ENCODE measurements around the gene CYB5R3.

CYB5R3 gene

DNA sequence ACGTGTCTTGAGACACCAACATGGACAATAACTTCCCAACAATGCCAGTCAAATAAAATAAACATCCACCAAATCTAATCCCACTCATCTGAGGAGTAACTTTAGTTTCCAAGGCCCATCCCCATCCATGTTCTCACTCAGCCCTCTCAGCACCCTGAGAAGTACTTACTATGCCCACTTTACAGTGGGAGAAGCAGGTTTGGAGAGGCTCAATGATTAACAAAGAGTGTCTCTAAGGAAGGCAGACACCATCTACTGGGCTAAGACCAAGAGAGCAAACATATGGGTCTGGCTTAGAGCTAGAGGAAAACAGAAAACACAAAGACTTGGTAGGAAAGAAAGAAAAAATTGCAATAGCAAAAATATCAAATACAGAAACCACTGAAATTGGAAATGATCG lies 45.8 kb downstream of the CYB5R3 start:
- Histone ChIP-seq H3K4me1 (ENCODE audit: insufficient read depth, insufficient read length) (peaks cover 3% of the 10 kb centered on the region), H3K27me3 (ENCODE audit: insufficient read depth, insufficient read length) (no peaks in the 10 kb centered on the region), H3K9me3 (ENCODE audit: insufficient read depth, low read length) (no peaks in the 10 kb centered on the region; the same call in 1 of the 2 replicates), H3K9ac (ENCODE audit: insufficient read length, low read depth) (no peak overlapping the region), H3K36me3 (ENCODE audit: insufficient read depth, insufficient read length, low read length) (peaks cover 75% of the 10 kb centered on the region), H3K4me3 (ENCODE audit: insufficient read length, low read depth) (no peak overlapping the region)
- no peak for DNase-seq (ENCODE audit: low read depth, low spot score)
- TF ChIP-seq ZNF274 (IDR thresholded peaks at IDR 0.05; ENCODE audit: low read depth, low read length) (no peak), SUZ12 (IDR thresholded peaks at IDR 0.05; ENCODE audit: extremely low read depth, insufficient read depth, insufficient read length) (no peak), YY1 (IDR thresholded peaks at IDR 0.05; ENCODE audit: insufficient read depth, insufficient read length) (no peak)

- Histone ChIP-seq H3K9me3 (ENCODE audit: insufficient read depth, low read length) (no peaks in the 10 kb centered on the region; the same call in 1 of the 2 replicates), H3K27me3 (ENCODE audit: insufficient read depth, insufficient read length) (no peaks in the 10 kb centered on the region), H3K36me3 (ENCODE audit: insufficient read depth, insufficient read length, low read length) (peaks cover 73% of the 10 kb centered on the region), H3K4me3 (ENCODE audit: insufficient read length, low read depth) (no peak overlapping the region), H3K4me1 (ENCODE audit: insufficient read depth, insufficient read length) (peaks cover 3% of the 10 kb centered on the region), H3K9ac (ENCODE audit: insufficient read length, low read depth) (no peak overlapping the region)
- no peak for DNase-seq (ENCODE audit: low read depth, low spot score)
- no peak for TF ChIP-seq YY1 (IDR thresholded peaks at IDR 0.05; ENCODE audit: insufficient read depth, insufficient read length)
- no peak for TF ChIP-seq ZNF274 (IDR thresholded peaks at IDR 0.05; ENCODE audit: low read depth, low read length)
- no peak for TF ChIP-seq SUZ12 (IDR thresholded peaks at IDR 0.05; ENCODE audit: extremely low read depth, insufficient read depth, insufficient read length)
Observed at GRCh38 chr22:42602470-42602869, 46.7 kb downstream of the CYB5R3 start.

- Histone ChIP-seq H3K27me3 (ENCODE audit: insufficient read depth, insufficient read length) (no peaks in the 10 kb centered on the region), H3K36me3 (ENCODE audit: insufficient read depth, insufficient read length, low read length) (peaks cover 78% of the 10 kb centered on the region), H3K9me3 (ENCODE audit: insufficient read depth, low read length) (no peaks in the 10 kb centered on the region; the same call in 1 of the 2 replicates), H3K4me1 (ENCODE audit: insufficient read depth, insufficient read length) (peaks cover 3% of the 10 kb centered on the region), H3K4me3 (ENCODE audit: insufficient read length, low read depth) (no peak overlapping the region), H3K9ac (ENCODE audit: insufficient read length, low read depth) (no peak overlapping the region)
- no peak for DNase-seq (ENCODE audit: low read depth, low spot score)
- no peak for TF ChIP-seq ZNF274 (IDR thresholded peaks at IDR 0.05; ENCODE audit: low read depth, low read length)
- no peak for TF ChIP-seq YY1 (IDR thresholded peaks at IDR 0.05; ENCODE audit: insufficient read depth, insufficient read length)
Observed at GRCh38 chr22:42601879-42602465, 47.2 kb downstream of the CYB5R3 start.

DNA sequence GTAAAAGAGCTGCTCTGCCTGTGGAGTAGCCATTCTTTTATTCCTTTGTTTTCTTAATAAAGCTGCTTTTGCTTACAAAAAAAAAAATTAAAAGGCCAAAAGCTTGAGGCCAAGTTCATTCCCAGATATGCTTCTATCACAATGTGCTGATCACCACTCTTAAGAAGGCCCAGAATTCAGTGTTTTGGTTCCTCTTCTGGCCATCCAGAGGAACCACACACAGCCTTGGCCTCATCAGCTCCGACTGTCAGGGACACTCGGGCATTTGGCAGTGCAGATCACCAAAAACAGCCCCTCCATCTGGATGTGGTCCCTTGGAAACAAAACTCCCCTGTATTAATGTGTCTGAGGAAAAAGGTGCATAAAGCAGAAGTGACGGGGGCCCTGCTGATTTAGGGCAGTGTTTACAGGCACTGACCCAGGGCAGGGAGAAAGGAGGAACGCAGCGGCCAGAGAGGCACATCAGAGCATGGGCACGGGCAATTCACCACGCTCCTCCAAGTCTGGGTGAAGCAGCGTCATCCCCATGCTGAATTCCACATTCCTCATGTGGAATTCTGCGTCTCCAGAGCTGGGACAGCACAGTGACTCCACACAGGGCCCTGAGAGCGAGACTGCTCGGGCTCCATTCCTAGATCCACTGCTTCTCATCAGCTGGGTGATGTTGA lies 52.2 kb downstream of the CYB5R3 start:
- TF ChIP-seq ZNF274 (IDR thresholded peaks at IDR 0.05; ENCODE audit: low read depth, low read length) (no peak), SUZ12 (IDR thresholded peaks at IDR 0.05; ENCODE audit: extremely low read depth, insufficient read depth, insufficient read length) (no peak), YY1 (IDR thresholded peaks at IDR 0.05; ENCODE audit: insufficient read depth, insufficient read length) (no peak)
- peaks cover 80% of the 10 kb centered on the region for H3K36me3 ChIP-seq (ENCODE audit: insufficient read depth, insufficient read length, low read length)
- no peaks in the 10 kb centered on the region for H3K27me3 ChIP-seq (ENCODE audit: insufficient read depth, insufficient read length)
- H3K9ac ChIP-seq (ENCODE audit: insufficient read length, low read depth), result no peak overlapping the region
- H3K4me1 ChIP-seq (ENCODE audit: insufficient read depth, insufficient read length), result no peaks in the 10 kb centered on the region
- H3K4me3 ChIP-seq (ENCODE audit: insufficient read length, low read depth), result no peak overlapping the region
- DNase-seq (ENCODE audit: low read depth, low spot score), result no peak
- H3K9me3 ChIP-seq (ENCODE audit: insufficient read depth, low read length), result no peaks in the 10 kb centered on the region

DNA sequence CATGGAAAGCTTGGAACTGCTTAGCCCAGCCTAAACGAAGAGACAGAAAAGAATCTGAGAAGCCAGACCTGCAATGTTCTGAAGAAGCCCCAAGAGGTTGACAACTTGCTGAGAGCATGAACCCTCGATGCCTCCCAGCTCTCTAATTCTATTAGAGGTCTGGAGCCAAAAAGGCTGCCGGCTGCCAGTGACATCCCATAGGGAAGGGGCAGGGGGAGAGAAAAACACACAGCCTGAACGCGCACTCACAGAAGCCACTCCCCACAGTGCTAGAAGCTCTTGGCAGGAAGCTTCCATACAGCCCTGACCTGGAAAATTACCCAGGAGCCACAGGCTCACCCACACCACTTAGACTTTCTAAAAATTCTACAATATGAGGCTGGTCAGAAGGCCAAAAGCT lies 52.9 kb downstream of the CYB5R3 start:
- DNase-seq (ENCODE audit: low read depth, low spot score), result no peak
- H3K9ac ChIP-seq (ENCODE audit: insufficient read length, low read depth), result no peak overlapping the region
- H3K9me3 ChIP-seq (ENCODE audit: insufficient read depth, low read length), result no peaks in the 10 kb centered on the region
- H3K4me3 ChIP-seq (ENCODE audit: insufficient read length, low read depth), result no peak overlapping the region
- no peaks in the 10 kb centered on the region for H3K4me1 ChIP-seq (ENCODE audit: insufficient read depth, insufficient read length)
- H3K36me3 ChIP-seq (ENCODE audit: insufficient read depth, insufficient read length, low read length), result peaks cover 82% of the 10 kb centered on the region
- TF ChIP-seq ZNF274 (IDR thresholded peaks at IDR 0.05; ENCODE audit: low read depth, low read length), result no peak
- no peak for TF ChIP-seq YY1 (IDR thresholded peaks at IDR 0.05; ENCODE audit: insufficient read depth, insufficient read length)
- TF ChIP-seq SUZ12 (IDR thresholded peaks at IDR 0.05; ENCODE audit: extremely low read depth, insufficient read depth, insufficient read length), result no peak
- no peaks in the 10 kb centered on the region for H3K27me3 ChIP-seq (ENCODE audit: insufficient read depth, insufficient read length)

DNA sequence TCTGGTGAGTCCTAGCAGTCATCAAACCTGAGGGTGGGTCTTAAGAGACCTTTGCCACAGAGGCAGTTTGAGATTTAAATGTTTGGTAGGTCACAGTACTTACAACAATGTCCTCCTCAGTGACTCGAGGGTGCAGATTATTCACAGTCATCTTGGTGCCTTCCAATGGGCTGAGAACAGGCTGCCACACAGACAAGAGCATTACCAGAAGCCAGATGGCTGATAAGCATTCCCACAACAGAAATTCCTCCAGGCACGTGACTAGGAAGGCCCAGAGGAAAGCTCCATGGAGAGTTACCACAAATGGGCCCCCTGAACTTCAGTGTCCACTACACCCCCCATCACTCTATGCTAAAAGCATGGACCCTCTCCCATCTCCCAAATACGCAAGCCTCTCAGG lies 53.8 kb downstream of the CYB5R3 start:
- Histone ChIP-seq H3K36me3 (ENCODE audit: insufficient read depth, insufficient read length, low read length) (peaks cover 82% of the 10 kb centered on the region), H3K9me3 (ENCODE audit: insufficient read depth, low read length) (no peaks in the 10 kb centered on the region), H3K4me1 (ENCODE audit: insufficient read depth, insufficient read length) (no peaks in the 10 kb centered on the region), H3K9ac (ENCODE audit: insufficient read length, low read depth) (no peak overlapping the region), H3K27me3 (ENCODE audit: insufficient read depth, insufficient read length) (no peaks in the 10 kb centered on the region), H3K4me3 (ENCODE audit: insufficient read length, low read depth) (no peak overlapping the region)
- TF ChIP-seq SUZ12 (IDR thresholded peaks at IDR 0.05; ENCODE audit: extremely low read depth, insufficient read depth, insufficient read length), result no peak
- no peak for TF ChIP-seq ZNF274 (IDR thresholded peaks at IDR 0.05; ENCODE audit: low read depth, low read length)
- no peak for TF ChIP-seq YY1 (IDR thresholded peaks at IDR 0.05; ENCODE audit: insufficient read depth, insufficient read length)
- no peak for DNase-seq (ENCODE audit: low read depth, low spot score)

DNA sequence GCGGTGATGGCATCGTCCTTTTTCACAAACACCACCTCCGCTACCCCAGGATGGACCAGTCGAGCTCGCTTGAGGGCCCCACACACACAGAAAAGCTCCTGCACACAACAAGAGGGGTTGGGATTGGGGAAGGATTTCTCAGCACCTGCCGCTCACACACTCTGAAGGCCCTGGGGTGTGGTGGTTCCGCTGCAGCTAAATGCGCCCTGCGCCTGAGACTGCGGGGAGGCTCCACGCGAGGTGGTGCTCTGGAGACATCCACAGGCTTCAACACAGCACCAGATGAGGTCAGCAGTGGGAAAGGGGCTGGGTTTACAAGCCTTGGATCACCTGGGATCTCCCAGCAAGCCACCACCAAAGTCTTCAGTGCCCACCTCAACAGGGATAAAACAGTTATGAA lies 57.2 kb downstream of the CYB5R3 start:
- DNase-seq (ENCODE audit: low read depth, low spot score), result no peak
- Histone ChIP-seq H3K4me3 (ENCODE audit: insufficient read length, low read depth) (no peak overlapping the region), H3K9ac (ENCODE audit: insufficient read length, low read depth) (no peak overlapping the region), H3K27me3 (ENCODE audit: insufficient read depth, insufficient read length) (no peaks in the 10 kb centered on the region), H3K36me3 (ENCODE audit: insufficient read depth, insufficient read length, low read length) (peaks cover 83% of the 10 kb centered on the region), H3K9me3 (ENCODE audit: insufficient read depth, low read length) (no peaks in the 10 kb centered on the region), H3K4me1 (ENCODE audit: insufficient read depth, insufficient read length) (no peaks in the 10 kb centered on the region)
- TF ChIP-seq YY1 (IDR thresholded peaks at IDR 0.05; ENCODE audit: insufficient read depth, insufficient read length), result no peak
- TF ChIP-seq ZNF274 (IDR thresholded peaks at IDR 0.05; ENCODE audit: low read depth, low read length), result no peak
- TF ChIP-seq SUZ12 (IDR thresholded peaks at IDR 0.05; ENCODE audit: extremely low read depth, insufficient read depth, insufficient read length), result no peak

Measured in NT2/D1 (cell line).